GM19035 (cell line): ENCODE measurements around the gene TFIP11.

ENCODE experiments used
- ATAC-seq: cut with Tn5 transposase; IDR thresholded peaks from one replicate; pipeline ENCODE4 v1.9.1; 2021; ENCODE audit not compliant: unreplicated experiment

The TFIP11 gene

DNA sequence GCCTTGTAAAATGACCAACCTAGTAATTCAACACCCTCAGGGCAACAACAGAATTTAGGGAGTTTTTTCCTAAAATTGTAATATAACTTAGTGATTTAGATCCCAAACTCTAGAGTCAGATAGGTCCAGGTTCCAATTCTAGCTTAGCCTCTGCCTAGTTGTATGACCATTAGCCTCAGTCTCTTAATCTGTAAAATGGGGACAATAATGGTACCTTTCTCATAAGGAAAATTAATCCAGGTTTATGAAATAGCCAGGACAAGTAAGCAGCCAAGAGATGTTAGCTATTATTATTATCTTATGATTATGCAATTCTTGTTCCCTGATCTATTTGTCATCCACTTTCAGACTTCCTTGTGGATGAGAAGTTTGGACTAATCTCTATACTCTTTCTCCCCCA, 4.1 kb downstream of the TFIP11 start:
- ATAC-seq, result no peak

DNA sequence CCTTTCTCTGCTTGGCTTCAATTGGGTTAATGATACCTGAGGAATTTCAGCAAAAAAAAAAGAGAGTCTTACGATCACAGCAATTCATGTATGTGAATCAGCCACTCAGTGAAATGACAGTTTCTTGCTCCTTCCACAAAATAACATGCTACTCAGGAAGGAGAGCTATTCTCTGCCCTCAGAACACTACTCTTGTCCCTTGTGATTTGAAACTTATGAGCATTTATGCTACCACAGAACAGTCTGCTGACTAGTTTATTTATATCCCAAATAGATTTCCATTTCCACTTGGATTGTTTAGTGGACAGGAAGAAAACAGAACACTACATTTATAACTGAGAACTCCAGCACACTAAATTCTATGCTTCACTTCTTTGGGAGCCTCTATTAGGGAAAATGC, 8.5 kb downstream of the TFIP11 start:
- ATAC-seq, result no peak

DNA sequence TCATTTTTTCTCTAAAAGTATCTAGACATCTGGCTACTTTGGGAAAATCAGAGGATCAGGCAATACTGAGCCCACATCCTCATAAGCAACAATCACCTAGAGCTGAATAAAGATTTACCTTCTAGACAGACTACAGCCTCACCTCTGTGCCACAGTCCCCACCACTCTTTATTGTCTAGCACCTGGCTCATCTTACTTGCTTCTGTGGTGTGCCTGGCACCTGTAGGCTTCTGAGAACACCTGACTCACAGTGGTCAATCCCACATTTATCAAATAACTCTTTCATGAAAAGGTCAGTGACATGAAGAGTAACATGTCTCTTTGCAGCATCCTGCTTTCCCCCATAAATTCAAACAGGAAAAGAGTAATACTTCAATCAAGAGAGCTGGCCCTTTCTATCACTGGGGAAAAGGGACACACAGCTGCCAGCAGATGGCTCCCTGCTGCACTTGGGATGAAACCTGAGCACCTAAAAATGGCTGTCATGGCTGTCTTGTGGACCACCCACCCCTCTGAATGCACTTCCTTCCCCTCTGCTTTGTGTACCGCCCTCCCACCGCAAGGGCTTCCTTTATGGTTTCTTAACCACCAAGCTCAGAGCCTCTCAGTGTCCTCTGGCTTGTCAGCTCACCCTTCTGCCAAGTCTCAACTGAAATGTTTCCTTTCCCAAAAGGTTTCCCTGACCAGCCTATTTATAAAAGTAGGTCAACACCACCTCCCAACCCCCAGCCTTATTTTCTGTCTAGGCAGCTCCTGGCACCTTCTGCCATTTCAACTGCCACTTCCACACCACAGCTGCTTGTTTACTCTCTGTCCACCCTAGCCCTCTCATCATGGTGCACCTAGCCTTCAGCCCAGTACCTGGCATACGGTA, 9.3 kb downstream of the TFIP11 start:
- no peak for ATAC-seq

DNA sequence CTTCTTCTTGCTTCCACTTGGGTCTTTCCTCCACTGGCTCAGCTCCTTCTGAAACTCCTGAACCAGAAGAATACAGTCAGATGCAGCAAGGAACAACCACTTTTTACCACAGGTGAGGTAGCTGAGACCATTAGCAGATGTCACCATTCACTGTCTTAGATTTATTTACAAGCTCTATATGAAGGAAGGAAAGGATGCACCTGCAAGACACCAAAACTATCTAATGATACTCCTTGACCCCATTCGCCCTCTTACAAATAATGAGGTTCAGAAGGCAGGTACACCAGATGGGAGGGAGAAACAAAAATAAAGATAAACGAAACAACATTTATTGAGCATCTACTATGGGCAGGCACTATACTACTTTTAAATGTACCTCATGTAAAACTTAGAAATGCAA, 10.3 kb downstream of the TFIP11 start:
- ATAC-seq, result no peak

DNA sequence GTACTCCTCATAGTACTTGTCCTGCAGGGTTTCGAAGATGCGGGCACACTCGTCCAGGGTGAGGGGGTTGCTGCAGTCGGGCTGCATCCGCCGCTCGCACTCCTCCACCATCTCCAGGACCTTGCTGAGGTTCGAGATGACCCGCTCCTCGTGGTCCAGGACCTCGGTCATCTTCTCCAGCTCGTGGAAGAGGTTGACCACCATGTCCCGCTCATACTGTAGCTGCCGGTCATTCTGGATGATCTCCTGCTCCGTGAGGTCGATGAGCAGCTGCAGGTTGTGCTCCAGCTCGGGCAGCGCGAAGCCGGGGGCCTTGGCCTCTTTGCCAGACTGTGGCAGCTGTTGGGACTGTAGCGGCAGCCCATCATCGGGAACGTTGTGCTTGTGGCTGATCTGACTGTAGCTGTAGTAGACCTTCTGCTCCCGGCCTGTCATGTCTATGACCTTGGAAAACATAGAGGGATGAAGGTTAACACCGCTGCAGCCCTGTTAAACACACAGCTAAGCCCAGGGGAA, 13.0 kb downstream of the TFIP11 start:
- no peak for ATAC-seq

DNA sequence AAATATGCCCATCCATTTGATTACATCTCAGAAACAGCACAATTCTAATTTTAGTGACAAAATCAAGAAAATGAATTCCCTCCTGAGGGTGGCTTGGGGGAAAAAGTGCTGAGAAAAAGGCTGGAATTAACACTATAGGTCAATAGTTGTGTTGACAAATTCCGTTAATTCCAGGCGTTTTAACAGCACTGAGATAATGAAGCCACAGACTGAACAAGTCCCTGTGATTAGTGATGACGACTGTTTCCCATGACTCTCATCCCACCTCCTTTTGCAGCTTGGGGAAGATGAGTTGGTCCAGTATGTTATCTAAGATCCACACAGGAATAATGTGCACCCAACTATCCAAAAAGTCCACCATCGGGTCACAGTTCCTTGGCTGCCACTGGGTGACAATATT, 15.8 kb downstream of the TFIP11 start:
- no peak for ATAC-seq

DNA sequence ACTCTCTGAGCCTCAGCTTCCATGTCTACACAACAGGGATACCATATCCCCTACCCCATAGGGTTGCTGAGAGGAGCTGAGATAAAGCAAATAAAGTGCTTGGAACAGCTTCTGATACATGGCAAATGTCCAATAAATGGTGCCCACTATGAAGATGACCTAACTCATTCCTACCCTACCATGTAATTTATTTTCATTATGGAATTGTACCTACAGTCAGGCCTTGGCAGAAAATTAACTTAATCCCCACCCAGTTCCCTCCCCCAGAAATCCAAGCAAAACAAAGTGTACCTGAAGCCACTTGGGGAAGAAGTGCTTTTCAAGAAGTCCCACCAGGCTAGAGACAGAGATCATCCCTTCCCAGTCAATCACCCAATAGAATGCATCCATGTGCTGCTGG, 17.8 kb downstream of the TFIP11 start:
- no peak for ATAC-seq

DNA sequence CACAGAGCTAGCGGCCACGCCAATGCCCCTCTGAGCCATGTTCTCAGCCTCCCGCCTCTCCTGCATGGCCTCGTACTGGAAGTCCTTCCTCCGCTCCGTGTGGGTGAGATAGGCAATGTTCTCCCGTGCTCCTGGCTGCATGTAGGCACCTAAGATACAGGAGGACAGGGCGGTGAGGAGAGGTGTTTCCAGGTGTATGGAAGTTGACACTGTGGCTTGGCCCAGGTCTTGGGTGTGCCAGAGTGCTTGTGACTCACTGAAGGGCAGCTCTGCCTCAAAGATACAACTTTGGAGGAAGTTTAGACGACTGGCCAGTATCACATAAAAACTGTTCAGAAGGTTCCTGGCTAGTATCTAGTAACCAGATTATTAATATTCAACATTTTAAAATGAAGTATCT, 20.1 kb downstream of the TFIP11 start:
- no peak for ATAC-seq

DNA sequence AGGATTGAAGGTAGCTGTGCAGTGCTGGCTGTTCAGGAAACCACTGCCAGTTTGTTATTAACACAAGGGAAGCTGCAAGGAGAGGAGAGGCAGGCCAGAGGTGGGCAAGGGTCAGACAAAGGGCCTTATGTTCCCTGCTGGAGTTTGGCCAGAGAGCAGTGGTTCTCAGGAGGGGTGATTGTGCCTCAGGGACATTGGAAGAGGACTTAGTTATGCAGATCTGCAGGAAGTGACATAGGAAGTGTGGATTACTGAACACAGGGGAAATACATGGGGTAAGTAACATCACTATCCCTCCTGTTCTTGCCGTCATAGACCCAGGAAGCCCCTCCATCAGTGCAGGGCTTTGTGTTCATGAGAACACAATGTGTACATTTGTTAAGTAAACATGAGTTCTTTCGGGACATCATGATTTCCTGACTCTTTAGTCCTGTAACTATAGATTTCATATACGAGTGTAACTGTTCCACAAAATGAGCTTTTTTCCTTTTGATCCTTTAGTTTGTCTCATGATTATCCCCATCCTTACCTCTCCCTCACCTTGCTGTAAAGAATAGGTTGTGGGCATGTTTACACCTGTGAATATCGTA, 22.7 kb downstream of the TFIP11 start:
- no peak for ATAC-seq

DNA sequence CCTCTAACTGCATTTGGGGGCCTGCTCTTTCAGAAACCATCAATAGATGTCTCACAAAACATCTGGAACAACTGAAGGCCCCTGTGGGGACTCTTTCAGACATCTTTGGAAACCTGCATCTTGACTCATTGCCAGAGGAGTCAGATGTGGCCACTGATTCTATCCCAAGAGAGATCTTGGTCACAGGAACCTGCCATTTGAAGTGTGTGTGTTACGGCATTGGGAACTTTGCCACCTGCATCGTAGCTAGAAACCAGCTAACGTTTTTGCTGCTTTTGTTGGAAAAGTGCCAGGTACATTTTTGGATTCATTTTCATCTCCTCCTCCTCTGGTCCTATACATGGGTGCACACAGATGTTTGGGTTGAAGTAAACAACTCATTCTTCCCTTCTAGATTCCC, 24.3 kb downstream of the TFIP11 start:
- ATAC-seq, result no peak

DNA sequence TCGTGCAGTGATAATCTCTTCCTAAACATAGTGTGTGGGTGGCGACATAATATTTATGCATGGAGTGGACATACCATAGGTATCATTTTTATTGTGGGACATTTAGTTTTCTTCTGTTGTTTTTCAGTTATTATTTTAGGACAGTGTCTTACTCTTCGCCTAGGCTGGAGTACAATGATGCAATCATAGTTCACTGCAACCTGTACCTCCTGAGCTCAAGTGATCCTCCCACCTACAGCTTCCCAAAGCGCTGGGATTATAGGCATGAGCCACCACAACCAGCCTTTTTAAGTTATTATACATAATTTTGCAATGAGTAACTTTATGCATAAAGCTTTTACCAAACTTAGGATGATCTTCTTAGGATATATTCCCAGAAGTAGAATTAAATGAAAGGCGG, 25.9 kb downstream of the TFIP11 start:
- no peak for ATAC-seq

DNA sequence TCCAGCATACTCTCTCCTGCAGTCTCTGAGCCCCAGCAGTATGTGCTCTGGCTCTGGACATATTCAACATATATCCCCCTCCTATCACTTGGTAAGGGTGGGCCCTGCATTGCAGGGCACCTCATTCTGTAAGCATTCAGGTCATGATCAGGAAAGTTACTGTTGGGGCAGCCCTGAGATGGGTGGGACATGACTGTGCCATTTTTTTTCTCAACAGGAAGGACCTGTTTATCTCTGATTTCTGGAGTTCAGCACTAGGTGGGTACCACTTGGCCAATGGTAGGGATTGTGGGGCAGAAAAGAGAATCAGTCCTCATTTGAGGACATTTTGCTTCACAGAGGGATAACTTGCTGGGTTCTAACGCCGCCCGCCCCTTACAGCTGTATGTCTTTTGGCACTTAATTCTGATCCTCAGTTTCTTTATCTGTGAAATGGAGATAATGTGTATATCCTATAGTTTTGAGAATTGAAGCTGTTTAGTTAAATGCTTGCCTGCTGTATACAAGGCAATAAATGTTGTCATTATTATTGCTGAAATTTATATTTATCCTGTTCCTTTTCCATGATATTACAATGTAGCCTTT, 26.4 kb downstream of the TFIP11 start:
- ATAC-seq, result no peak

DNA sequence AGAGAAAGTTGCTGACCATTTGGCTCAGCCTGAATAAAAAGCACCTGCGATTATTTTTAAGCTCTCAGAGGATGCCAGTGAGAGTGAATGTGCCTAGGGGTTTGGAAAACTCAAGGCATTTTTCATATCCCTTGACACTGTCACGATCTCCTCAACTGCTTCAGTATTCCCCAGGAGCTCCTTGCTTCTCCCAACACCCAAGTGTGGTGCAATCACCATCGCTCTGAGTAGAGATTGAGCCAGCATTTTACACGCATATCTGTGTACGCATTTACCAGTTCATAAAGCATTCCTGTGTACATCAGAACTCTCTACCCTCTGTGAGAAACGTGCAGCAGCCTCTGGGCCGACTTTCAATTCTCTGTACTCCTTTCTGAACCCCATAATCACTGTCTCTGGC, 27.3 kb downstream of the TFIP11 start:
- ATAC-seq, result no peak

DNA sequence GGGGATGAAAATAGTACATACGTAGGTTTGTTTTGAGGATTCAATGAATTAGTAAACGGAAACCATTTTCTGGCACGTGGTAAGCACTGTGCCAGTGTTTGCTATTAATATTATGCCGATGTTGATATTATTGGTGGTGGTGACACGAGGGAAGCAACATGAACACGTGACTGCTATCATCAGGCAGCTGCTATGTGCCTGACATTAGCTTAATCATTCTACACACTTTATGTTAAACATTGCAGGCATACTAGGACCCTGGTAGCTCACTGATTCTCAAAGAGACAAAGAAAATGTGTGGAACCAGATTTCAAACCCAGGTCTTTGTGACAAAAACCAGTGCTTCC, 27.9 kb downstream of the TFIP11 start:
- no peak for ATAC-seq

DNA sequence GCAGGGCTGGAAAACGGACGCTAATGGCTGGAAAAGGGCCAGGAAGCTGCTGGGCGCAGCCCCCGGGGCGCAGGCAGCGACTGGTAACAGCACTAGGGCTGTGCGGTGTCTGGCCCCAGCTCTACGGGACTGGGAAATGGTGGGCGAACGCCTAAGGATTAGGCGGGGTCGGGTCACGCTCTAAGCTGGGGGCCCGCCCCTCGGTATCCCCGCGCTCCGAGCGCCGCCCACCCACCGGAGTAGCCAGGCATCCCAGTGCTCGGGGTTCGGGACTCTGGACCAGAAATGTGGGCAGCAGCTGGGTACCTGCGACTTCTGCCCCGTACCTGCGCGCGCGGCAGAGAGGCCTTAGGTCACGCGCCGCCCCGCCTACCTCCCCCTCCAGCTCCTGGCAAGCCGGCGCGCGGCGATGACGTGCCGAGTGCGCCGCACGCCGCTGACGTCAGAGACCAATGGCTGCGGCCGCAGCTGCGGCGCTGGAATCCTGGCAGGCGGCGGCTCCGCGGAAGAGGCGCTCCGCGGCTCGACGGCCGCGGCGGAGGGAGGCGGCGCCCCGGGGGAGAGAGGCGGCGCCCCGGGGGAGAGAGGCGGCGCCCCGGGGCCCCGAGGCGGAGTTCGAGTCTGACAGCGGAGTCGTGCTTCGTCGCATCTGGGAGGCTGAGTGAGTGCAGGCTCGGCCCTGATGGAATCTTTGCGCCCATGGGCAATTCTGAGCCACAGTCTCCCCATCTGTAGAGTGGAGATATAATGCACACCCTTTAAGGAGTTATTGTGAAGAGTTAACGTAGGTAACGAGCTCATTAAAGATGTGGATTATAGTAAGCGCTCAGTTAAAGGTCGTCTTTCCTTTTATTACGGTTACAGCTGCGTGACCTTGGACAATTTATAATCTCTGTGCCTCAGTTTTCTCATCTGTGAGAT, 28.6 kb downstream of the TFIP11 start, which contains the start of the genes HPS4 and SRRD:
Gene HPS4, minus strand, starts transcription at position 345 of the 921 bp plus-strand sequence. CDS start 2,021 bp downstream, outside the sequence.
Gene SRRD, plus strand, starts transcription at position 439 of the 921 bp plus-strand sequence. Its CDS starts 14 bp downstream, at position 453.
- ATAC-seq, result peak; percentile 69

DNA sequence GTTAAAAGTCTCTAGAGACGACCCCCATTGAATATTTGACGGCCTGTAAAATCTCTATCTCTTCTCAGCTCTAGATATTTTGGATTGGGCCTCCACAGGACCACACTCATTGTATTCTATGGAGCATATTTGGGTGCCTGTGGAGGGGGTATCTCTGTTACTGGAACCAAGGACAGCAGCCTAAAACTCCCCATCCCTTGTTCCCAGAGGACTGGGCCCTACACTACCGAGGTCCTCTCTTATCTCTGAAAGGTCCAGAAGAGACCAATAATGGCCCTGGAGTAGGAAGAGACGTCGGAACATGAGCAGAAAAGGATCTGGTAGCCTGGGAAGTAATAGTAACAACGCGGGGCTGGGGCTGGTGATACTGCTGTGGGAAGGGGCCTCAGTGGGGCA, 29.2 kb downstream of the TFIP11 start:
- ATAC-seq, result no peak

DNA sequence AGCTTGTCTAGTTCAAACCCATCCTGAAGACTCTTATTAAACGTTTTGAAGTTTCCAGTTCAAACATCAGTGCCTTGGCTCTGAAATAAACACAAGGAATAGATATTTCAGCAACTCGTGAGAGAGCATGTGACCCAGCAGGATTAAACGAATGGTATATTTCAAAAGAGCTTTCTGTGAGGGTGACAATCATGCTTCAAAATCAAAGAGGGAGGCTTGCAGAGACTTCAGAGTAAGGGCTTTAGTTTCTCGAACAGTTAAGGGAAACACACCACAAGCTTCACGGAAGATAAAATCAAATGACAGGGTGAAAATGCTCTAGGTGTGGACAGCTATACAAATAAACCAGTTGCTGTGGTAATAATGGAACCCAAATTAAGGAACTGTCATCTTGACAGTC, 30.1 kb downstream of the TFIP11 start:
- no peak for ATAC-seq

DNA sequence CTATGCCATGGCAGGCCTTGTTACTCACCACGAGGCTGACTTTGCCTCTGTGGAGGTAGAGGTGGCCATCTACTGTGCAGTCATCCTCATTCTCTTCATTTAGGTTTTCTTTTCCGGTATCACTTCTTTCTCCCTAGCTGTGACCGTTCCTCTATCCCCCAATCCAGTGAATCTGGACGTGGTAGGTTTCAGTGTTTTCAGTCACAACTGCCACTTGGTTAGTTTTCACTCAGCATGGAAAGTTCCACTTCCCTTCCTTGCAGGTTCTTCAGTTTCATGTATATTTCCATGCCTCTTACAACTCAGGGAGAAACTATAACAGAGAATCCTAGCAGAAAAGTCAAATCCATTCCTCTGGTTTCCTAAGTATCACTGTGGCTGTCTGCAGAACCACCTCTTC, 30.6 kb downstream of the TFIP11 start:
- ATAC-seq, result no peak

DNA sequence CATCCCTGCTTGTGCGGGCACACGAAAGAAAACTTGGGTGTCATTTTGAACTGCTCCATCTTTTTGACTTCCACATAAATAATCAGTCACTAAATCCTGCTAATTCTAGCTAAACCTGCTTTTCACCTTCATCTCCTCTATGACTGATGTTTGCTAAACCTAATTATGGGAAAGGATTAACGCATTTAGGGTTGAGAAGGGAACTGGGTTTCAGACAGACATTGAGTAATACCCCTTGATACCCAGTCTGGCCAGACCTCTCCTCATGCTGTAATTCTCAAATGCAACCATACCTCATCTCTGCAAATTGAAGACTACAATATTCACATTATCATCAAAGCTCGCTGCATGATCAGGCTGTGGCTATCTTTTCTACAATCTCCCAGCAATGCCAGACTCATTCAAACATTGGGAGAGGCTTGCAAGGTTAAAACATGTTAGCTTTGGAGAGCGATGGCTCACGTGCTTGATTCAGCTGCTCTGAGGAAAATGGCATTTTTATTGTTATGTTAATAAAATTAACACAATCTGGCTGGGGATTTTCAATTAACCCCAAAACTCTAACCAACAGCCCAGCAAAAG, 31.1 kb downstream of the TFIP11 start:
- no peak for ATAC-seq

DNA sequence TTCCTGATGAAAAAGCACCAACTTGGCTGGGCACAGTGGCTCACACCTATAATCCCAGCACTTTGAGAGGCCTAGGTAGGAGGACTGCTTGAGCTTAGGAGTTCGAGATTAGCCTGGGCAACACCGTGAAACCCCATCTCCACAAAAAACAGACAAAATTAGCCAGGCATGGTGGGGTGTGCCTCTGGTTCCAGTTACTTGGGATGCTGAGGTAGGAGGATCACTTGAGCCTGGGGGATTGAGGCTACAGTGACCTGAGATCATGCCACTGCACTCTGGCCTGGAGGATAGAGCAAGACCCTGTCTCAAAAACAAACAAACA, 31.7 kb downstream of the TFIP11 start:
- no peak for ATAC-seq
